Stimulated activated CD8-positive, alpha-beta memory T cell treated with anti-CD3 and anti-CD28 coated beads, Interleukin-2, amount 100 ng/mL, for 1 hour (primary cell): ENCODE measurements around the gene STK24.

Experiments
- DNase-seq, 2 donors: peaks; one replicate each; pipeline ENCODE4 v3.0.0-alpha.2; 2020; ENCODE audit warnings: low read depth in 2 of 2

STK24 gene

GRCh38 chr13:98490195-98490836, 86.6 kb downstream of the STK24 start:
- DNase-seq, result no peak

DNA sequence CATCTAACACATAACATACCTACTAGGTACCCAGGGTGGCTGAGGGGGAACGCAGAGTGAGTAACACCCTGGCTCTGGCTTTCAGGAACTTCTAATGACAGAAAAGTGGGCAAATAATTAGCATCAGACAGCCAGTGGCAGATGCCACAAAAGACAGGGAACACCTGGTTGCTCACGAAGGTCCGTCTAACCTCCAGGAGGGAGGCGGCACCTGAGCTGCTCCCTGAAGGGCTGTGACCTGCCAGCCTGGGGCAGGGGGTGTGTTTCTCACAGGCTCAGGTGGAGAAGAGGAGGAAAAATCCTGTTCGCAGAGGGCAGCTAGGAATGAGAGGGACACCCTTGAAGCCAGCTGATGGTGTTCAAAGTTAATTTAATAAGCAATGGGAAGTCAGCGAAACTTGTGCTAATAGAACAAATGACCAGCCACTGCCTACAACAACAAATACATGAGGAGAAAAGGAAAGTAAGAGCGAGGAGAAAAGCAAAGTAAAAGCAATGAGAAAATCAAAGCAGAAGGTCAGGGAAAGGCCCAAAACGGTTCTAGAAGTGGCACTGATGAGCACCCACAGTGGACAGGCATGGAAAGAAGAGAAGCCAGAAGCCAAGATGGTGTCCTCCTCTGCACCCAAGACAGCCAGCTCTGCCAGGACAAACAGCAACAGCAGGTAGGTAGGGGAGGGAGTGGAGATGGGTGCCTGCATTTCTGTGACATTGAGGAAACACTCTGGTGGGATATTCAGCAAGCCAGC, 87.3 kb downstream of the STK24 start:
- no peak for DNase-seq

DNA sequence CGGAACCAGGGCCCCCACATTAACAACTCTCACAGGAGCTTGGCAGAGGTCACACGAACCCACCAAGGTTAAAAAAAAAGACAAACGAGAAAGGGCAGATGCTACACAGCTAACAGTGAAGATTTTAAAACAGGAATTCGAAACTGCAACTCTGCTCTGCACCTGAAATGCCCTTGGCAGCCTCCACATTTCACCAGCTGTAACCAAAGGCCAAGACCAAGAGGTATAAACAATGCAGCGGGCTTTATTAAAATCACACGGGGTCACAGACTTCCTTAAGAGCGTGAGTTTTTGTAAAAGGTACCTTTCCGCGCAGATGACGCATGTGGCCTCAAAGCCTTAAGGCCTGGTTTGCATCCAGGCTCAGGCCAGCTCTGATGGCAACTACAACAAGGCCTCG, 88.2 kb downstream of the STK24 start:
- no peak for DNase-seq

DNA sequence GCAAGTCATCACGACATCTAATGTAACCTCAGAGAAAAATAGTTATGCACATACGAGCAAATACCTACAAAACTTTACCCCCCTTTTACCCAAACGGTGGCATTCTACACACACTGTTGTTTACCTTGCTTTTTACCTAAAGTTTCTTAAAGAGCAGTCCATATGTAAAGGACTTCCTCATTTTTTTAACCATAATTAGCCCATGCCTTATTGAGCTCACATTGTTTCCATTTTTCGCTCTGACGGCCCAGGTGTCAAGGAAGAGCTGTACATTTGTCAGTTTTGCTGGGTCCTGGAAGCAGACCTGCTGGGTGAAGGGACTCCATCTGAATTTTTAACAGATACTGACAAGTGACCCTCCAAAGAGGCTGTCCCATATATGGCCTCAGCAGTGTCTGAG, 89.4 kb downstream of the STK24 start:
- no peak for DNase-seq

- DNase-seq, result no peak
Observed at GRCh38 chr13:98487016-98487415, 89.9 kb downstream of the STK24 start.

DNA sequence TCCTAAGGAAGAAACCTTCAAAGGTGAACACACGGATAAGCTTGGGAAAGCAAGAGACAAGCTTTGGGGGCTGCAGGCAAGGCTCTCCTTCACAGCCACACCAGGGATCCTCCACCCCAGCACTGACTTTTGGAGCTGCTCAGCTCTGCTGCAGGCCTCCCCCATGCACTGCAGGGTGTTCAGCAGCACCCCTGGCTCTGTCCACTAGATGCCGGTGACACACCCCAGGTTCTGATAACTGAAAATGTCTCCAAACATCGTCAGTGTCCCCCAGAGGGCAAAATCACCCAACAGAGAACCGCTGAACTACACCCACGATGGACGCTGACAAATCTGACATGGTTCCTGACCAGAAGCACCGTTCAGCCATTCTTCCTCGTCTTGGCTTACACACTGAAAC, 90.5 kb downstream of the STK24 start:
- no peak for DNase-seq

DNA sequence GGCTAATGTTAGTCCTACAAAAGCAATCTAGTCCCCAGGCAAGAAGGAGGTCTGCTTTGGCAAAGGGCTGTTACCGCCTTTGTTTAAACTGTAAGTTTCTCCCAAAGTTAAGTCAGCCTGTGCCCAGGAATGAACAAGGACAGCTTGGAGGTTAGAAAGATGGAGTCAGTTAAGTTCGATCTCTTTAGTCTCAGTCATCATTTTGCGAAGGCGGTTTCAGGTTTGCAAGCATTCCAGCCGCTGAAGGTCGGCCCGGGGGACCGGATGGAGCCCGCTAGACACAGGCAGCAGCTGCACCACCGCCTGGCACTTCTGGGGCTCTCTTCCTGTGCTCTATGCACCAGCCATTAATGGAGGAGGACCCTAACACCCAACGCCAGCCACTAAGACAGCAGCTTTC, 91.3 kb downstream of the STK24 start:
- DNase-seq, result no peak

GRCh38 chr13:98484289-98485219, 92.4 kb downstream of the STK24 start:
- DNase-seq, result peak; percentile 26 to 27

DNA sequence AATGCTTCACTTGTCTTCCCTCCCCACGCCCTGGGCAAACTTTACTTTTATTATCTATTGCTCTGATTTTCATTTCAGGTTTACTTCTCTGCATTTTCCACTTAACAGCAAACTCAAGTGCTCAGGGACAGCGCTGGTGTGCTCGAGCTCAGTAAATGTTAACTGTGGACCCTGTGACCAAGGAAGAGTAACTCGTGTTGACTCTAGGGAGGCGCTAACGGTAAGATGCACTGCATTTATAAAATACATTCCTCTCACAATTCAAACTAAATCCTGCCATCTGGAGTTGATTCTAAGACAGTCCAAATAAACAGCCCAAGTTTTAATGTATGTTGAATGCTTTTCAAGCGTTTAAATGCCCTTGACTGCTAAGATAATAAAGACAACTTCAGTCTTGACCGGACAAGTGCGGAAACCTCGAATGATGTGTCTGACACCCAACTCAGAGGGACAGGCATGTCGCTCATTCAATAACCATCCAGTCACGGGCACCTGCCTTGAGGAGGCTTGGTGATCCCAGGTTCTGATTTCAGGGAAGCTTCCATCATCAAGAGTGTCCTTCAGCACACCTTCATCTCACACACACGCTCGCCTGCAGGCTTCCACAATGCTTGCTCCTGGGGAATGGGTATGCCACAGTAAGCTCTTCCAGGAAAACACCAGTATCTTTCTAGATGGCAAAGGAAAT, 93.2 kb downstream of the STK24 start:
- DNase-seq, result no peak

DNA sequence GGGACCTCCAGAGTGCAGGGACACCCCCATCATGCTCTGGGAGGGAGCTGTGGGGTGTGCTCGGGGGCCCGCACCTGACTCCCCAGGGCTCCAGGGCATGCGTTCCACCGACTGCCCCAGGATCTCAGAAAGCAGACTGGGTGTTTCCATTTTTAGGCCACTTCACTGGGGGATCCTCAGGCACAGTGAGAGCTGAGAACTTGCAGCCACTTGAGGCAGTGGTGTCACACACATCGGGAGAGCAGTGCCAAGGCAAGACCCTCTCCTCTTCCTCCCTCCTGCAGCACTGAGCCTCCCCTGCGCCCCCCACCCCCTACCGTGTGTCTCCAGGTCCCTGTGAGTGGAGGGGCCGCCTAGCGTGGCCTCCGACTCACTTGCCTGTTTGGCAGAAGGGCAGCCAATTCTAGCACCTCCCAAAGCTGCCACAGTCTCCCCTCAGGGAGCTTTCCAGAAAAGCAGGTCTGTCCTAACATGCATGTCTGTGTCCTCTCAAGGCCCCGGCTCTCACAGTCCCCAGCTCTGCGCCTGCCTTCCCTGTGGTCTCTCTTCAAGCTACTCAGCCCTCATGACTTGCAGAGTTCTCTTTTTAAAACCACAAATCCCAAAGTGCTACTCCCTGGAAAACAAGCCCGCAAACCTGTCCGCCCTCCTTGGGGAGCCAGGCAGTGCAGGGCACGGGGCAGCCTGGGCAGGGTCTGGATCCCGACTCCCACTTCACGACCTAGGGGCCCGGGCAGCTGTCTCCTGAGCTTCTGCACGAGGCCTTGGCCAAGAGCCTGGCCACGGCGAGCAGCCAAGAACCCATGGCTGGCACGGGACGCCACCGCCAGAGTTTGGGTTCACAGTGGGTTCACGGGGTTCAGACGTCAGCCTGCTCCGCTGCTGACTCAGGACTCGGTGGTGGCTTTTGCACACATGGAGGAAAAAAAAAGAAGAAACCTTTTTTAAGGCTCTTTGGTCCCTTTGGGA, 94.1 kb downstream of the STK24 start:
- DNase-seq, result no peak

DNA sequence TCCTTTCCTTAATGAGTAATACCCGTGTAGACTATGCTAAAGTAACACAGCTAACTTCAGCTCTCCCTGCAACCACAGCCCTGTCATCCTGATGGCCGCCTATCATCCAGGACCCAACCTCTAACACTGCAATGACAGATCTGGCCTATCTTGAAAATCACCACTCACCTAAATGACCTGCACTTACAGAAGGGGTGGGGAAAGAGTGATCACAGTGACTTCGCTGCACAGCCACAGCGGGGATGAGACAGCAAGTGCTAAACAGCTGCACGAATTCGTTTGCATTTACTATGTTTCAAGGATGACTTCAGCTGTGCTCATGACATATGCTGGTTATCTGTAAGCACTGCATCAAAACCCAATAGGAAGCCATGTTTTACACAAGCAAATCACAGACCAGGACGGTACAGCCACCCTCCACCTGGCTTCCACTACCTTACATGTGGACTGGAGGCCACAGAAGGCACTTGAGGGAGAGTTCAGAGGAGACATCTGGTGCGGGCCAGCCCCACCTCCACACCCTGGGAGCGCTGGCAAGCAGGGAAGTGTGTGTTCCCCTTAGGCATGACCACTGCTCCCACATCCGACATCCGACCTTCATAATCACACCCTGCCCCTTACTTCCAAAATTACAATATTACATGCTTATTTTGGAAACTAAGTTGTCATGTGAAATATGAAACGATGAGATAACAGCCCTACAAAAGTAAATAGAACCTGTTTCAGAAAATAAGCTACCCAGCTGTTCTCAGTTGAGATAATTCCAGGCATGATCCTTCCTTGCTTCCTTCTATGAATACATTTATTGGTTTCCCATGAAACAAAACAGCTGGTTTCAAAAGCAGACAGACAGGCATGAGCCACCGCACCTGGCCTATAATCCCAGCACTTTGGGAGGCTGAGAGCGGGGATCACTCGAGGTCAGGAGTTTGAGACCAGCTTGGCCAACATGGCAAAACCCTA, 95.7 kb downstream of the STK24 start:
- no peak for DNase-seq

DNA sequence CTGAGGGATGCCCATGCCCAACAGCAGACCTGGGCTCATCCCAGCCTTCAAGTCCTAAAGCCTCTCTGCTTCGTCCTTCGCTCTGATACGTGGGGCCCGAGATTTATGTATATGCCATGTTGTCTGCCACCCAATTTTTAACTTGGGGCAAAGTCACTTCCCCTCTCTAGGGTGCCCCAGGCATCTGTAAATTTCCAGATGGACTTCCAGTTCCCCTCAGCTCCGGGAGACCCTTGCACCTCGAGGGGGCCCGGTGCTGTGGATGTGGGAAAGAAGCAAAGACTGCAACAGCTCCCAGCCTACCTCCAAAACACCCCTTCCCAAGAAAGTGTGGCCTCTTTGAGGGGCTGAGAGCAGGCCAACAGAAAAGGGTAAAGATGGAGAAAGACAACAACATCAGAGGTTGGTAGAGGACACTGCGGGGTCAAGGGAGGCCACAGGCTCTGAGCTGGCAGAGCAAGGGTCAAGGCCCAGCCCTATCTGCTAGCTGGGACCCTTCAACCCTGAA, 97.4 kb downstream of the STK24 start:
- no peak for DNase-seq

DNA sequence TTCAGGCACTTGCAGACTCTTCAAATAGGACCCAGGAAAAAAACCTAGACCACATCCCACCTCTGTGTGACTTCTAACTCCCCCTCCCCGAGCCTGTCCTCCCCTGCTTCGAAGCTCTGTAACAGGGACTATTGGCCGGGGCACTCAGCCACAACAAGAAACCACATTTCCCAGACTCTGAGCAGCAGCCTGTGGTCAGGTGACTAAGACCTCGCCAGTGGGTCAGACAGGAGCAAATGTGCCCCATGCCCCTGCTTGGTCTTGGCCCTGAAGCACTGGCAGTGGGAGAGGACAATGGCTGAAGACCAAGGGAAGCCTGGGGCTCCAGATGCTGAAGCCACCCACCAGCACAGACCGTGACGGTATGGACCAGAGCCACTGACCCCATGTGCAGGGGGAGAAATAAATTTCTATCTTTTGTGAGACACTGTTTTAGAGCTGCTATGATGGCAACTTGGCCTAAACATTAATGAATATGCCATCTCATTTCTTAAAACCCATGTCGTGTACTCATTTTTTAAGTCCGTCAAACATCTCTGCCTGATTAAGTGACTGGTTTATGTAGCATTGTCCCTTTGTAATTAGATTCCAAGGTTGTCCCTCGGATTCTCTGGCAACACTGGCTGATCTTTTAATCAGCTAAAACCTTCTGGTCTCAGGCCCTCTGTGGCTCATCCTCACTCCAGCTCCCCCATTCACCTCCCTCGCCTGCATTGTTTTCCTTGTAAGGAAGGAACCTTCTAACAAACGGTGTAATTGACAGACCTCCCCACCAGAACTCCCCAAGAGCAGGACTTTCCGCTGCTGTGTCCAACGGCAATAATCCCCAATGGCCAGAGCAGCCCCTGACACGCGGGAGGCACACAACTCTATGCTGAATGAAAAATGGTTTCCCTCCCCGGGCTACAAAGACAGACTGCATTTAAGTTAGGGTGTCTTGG, 98.4 kb downstream of the STK24 start:
- no peak for DNase-seq

DNA sequence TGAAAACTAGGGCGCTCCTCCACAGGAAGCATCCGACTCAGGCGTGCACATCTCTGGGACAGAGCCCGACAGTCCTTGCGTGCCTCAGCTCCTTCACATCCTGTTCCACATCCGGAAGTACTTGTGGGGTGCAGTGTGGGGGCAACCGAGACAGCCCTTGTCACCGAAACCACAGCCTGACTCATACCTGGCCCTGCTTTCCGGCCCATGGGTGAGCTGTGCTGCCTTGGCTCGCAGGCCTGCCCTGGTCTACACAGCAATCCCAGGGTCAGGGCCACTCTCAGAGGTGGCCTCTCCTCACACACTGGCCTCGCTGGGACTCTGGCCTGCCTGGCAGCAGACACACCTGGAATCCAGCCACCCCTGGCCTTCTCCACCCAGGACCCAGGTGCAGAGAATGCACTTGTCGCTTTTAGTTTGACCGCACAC, 100.4 kb downstream of the STK24 start:
- peak; percentile 71 to 75 for DNase-seq

- DNase-seq, result peak; percentile 15 to 20
Observed at GRCh38 chr13:98476106-98476505, 100.8 kb downstream of the STK24 start.

DNA sequence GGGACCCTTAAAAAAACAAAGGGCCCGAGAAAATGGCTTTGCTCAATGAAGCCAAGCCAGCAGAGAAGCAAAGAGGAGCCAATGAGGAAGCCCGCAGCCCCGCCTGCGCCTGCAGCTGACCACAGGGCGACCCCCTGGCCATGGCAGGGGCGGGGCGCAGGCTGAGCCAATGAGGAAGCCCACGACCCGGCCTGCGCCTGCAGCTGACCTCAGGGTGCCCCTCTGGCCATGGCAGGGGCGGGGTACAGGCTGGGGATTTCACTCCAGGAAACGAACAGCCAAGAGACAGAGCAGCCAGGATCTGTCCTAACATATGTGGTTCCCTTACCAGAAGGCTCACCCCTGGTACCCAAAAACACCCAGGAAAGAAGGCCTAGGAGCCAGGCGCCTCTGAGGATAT, 101.4 kb downstream of the STK24 start:
- no peak for DNase-seq

- DNase-seq, result no peak
Observed at GRCh38 chr13:98474761-98475160, 102.1 kb downstream of the STK24 start.

DNA sequence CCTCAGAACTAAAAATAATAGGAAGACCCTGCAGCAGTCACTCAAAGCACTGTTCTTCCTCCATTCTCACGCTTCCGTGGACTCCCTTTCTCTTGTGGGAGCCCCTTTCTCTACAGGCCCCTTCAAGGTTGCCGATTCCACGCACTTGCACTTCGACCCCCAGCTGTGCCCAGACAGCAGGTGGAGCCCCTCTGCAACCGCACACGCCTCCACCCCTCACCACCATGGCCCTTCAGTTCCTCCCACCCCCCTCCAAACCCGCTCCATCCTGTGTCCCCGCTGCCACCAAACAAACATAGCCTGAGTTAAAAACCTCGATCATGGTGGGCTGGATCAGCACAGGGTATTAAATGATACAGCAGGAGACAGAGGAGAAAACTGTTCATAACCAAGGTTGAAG, 102.6 kb downstream of the STK24 start:
- DNase-seq, result no peak
